Gastrocnemius medialis (tissue), 4 donors: ENCODE results near the gene TRAF1.

Experiments
- POLR2A ChIP-seq, 2 donors: fragments of 450-650 bp; IDR thresholded peaks; one replicate each; pipeline ENCODE4 v1.6.1; 2017; ENCODE audit warnings: antibody characterized with exemption in 2 of 2, mild to moderate bottlenecking in 2 of 2, moderate library complexity in 2 of 2
- TF ChIP-seq, protein P1 (sequence below), 5 experiments: fragments of 450-650 bp in 3 of 5; fragments of 200-600 bp in 2 of 5; sonication (generic) in 2 of 5; IDR thresholded peaks in 4 of 5; conservative IDR thresholded peaks in 1 of 5; 1 replicate in 4 of 5; 2 replicates in 1 of 5; pipeline ENCODE4 v1.5.1; 2016 to 2019; ENCODE audit warnings: antibody characterized with exemption in 5 of 5, mild to moderate bottlenecking in 3 of 5, moderate library complexity in 3 of 5

GRCh38 chr9:120898396-120898795, 28.2 kb downstream of the TRAF1 start:
- TF ChIP-seq, protein P1, sequence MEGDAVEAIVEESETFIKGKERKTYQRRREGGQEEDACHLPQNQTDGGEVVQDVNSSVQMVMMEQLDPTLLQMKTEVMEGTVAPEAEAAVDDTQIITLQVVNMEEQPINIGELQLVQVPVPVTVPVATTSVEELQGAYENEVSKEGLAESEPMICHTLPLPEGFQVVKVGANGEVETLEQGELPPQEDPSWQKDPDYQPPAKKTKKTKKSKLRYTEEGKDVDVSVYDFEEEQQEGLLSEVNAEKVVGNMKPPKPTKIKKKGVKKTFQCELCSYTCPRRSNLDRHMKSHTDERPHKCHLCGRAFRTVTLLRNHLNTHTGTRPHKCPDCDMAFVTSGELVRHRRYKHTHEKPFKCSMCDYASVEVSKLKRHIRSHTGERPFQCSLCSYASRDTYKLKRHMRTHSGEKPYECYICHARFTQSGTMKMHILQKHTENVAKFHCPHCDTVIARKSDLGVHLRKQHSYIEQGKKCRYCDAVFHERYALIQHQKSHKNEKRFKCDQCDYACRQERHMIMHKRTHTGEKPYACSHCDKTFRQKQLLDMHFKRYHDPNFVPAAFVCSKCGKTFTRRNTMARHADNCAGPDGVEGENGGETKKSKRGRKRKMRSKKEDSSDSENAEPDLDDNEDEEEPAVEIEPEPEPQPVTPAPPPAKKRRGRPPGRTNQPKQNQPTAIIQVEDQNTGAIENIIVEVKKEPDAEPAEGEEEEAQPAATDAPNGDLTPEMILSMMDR (IDR thresholded peaks at IDR 0.05 in 4 of 5, conservative IDR thresholded peaks at IDR 0.05 in 1 of 5), result no peak
- no peak for TF ChIP-seq POLR2A (IDR thresholded peaks at IDR 0.05)
